OCI-LY1 (cell line): ENCODE measurements around the gene AATK.

Experiments
- H2AFZ ChIP-seq: fragments of 200-600 bp; sonication (generic), shearing (Covaris generic); 2 replicates; pipeline ENCODE4 v1.6.0; 2014; ENCODE audit warnings: antibody characterized with exemption, mild to moderate bottlenecking, low read length
- H3F3A ChIP-seq: fragments of 200-600 bp; sonication (generic), shearing (Covaris generic); 2 replicates; pipeline ENCODE4 v1.6.0; 2014; ENCODE audit warnings: mild to moderate bottlenecking, antibody characterized with exemption, low read length, moderate library complexity; ENCODE audit not compliant: insufficient read depth
- H3K27ac ChIP-seq: fragments of 200-600 bp; sonication (generic); 2 replicates; pipeline ENCODE4 v1.5.1; 2014; ENCODE audit warnings: low read length, mixed run types, mild to moderate bottlenecking, low read depth; ENCODE audit not compliant: poor library complexity, severe bottlenecking
- H3K27me3 ChIP-seq: fragments of 200-600 bp; sonication (generic); 2 replicates; pipeline ENCODE4 v1.6.0; 2014; ENCODE audit warnings: antibody characterized with exemption, mild to moderate bottlenecking, low read length, moderate library complexity; ENCODE audit not compliant: insufficient read depth
- H3K36me3 ChIP-seq: fragments of 200-600 bp; sonication (generic); 2 replicates; pipeline ENCODE4 v1.6.1; 2014; ENCODE audit warnings: mild to moderate bottlenecking, antibody characterized with exemption, low read length, moderate library complexity, mixed read lengths; ENCODE audit not compliant: insufficient read depth
- H3K4me1 ChIP-seq: fragments of 200-600 bp; sonication (generic); 2 replicates; pipeline ENCODE4 v1.5.1; 2014; ENCODE audit warnings: mild to moderate bottlenecking, low read length, moderate library complexity; ENCODE audit not compliant: insufficient read depth, severe bottlenecking
- H3K4me2 ChIP-seq: fragments of 200-600 bp; sonication (generic), shearing (Covaris generic); 2 replicates; pipeline ENCODE4 v1.6.1; 2014; ENCODE audit warnings: low read length
- H3K4me3 ChIP-seq: fragments of 200-600 bp; sonication (generic); 2 replicates; pipeline ENCODE4 v1.5.1; 2014; ENCODE audit warnings: low read length, low read depth, mild to moderate bottlenecking, mixed read lengths; ENCODE audit not compliant: poor library complexity, severe bottlenecking
- H3K79me2 ChIP-seq: fragments of 200-600 bp; shearing (Covaris generic); 2 replicates; pipeline ENCODE4 v1.6.1; 2016; ENCODE audit warnings: mixed run types, low read length, mixed read lengths; ENCODE audit not compliant: insufficient read depth
- H3K9ac ChIP-seq: fragments of 200-600 bp; sonication (generic), shearing (Covaris generic); 2 replicates; pipeline ENCODE4 v1.6.1; 2014; ENCODE audit warnings: mild to moderate bottlenecking, low read length, mixed read lengths
- H3K9me2 ChIP-seq: fragments of 200-600 bp; sonication (generic), shearing (Covaris generic); 2 replicates; pipeline ENCODE4 v1.6.1; 2014; ENCODE audit warnings: low read depth, mild to moderate bottlenecking, low read length, mixed read lengths
- H3K9me3 ChIP-seq: fragments of 200-600 bp; shearing (Covaris generic); 2 replicates; pipeline ENCODE4 v1.6.1; 2014; ENCODE audit warnings: low read length, mixed read lengths
- H4K20me1 ChIP-seq: fragments of 200-600 bp; sonication (generic), shearing (Covaris generic); 2 replicates; pipeline ENCODE4 v1.6.0; 2016; ENCODE audit warnings: mild to moderate bottlenecking, low read length; ENCODE audit not compliant: insufficient read depth
- CTCF ChIP-seq: fragments of 200-600 bp; sonication (generic), shearing (Covaris generic); IDR thresholded peaks from 2 replicates; pipeline ENCODE4 v1.5.1; 2017; ENCODE audit warnings: mild to moderate bottlenecking, antibody characterized with exemption, low read length, moderate library complexity, mixed read lengths
- EZH2 ChIP-seq: fragments of 200-600 bp; sonication (generic), shearing (Covaris generic); IDR thresholded peaks from 2 replicates; pipeline ENCODE4 v1.8.0; 2017; ENCODE audit warnings: borderline replicate concordance, mixed run types, mild to moderate bottlenecking, antibody characterized with exemption, low read length, moderate library complexity, mixed read lengths

AATK gene

GRCh38 chr17:81090361-81091136 is 75.5 kb downstream of the AATK start:
- H3K36me3 ChIP-seq = no peaks in the 10 kb centered on the region
- no peaks in the 10 kb centered on the region for H4K20me1 ChIP-seq
- no peak overlapping the region for H3K27ac ChIP-seq

GRCh38 chr17:81086789-81087551 is 79.1 kb downstream of the AATK start:
- H3K27me3 ChIP-seq = no peaks in the 10 kb centered on the region; the same call in 1 of the 2 replicates
- no peaks in the 10 kb centered on the region for H4K20me1 ChIP-seq
- no peaks in the 10 kb centered on the region for H3F3A ChIP-seq
- no peak overlapping the region for H3K4me3 ChIP-seq
- no peak overlapping the region for H3K9ac ChIP-seq
- no peaks in the 10 kb centered on the region for H3K9me3 ChIP-seq
- no peaks in the 10 kb centered on the region for H3K79me2 ChIP-seq
- no peaks in the 10 kb centered on the region for H3K4me1 ChIP-seq
- no peak overlapping the region for H2AFZ ChIP-seq
- H3K36me3 ChIP-seq = no peaks in the 10 kb centered on the region
- TF ChIP-seq EZH2 (no peak), CTCF (no peak)
- H3K27ac ChIP-seq = no peak overlapping the region
- no peak overlapping the region for H3K4me2 ChIP-seq
- H3K9me2 ChIP-seq = no peaks in the 10 kb centered on the region

More at GRCh38 chr17:81090361-81091136, 75.5 kb downstream of the AATK start:
- Histone ChIP-seq H3K4me2 (no peak overlapping the region), H3K79me2 (no peaks in the 10 kb centered on the region), H3K9ac (no peak overlapping the region), H3F3A (no peaks in the 10 kb centered on the region), H3K4me3 (no peak overlapping the region), H3K9me3 (no peaks in the 10 kb centered on the region), H3K4me1 (no peaks in the 10 kb centered on the region), H3K27me3 (peaks cover 9% of the 10 kb centered on the region), H3K9me2 (no peaks in the 10 kb centered on the region), H2AFZ (no peak overlapping the region)
- TF ChIP-seq EZH2 (no peak), CTCF (no peak)

- no peaks in the 10 kb centered on the region for H3K79me2 ChIP-seq
- H3F3A ChIP-seq = no peaks in the 10 kb centered on the region
- H2AFZ ChIP-seq = no peak overlapping the region
- no peak overlapping the region for H3K4me2 ChIP-seq
- H3K4me3 ChIP-seq = no peak overlapping the region
- no peaks in the 10 kb centered on the region for H3K9me3 ChIP-seq
- H3K36me3 ChIP-seq = no peaks in the 10 kb centered on the region
- H3K27ac ChIP-seq = no peak overlapping the region
- TF ChIP-seq CTCF (no peak), EZH2 (no peak)
- no peaks in the 10 kb centered on the region for H3K4me1 ChIP-seq
- no peaks in the 10 kb centered on the region for H3K9me2 ChIP-seq
- no peaks in the 10 kb centered on the region; the same call in 1 of the 2 replicates for H3K27me3 ChIP-seq
- H4K20me1 ChIP-seq = no peaks in the 10 kb centered on the region
- H3K9ac ChIP-seq = no peak overlapping the region
Observed at GRCh38 chr17:81085420-81085911, 80.6 kb downstream of the AATK start.
